Activated CD4-positive, alpha-beta T cell treated with anti-CD3 and anti-CD28 coated beads, Interleukin-2, amount 10 ng/mL, durations not matched to agents 24 days and 14 days (primary cell): ENCODE results near the gene NCAPD3. TPM values are rescaled to one million over a fixed set of nuclear protein-coding genes. Genes with fewer than 3 reads are reported as not detected.

Experiments used
- DNase-seq: peaks from one replicate; pipeline ENCODE4 v3.0.0; 2022
- H3K27ac Mint-ChIP-seq: one replicate; pipeline ENCODE4 v1.8.0; 2022; ENCODE audit warnings: mild to moderate bottlenecking, mixed read lengths
- H3K27me3 Mint-ChIP-seq: one replicate; pipeline ENCODE4 v1.8.0; 2022; ENCODE audit warnings: mixed read lengths
- H3K36me3 Mint-ChIP-seq: one replicate; pipeline ENCODE4 v1.8.0; 2022; ENCODE audit warnings: low read depth, mild to moderate bottlenecking, mixed read lengths
- H3K4me1 Mint-ChIP-seq: one replicate; pipeline ENCODE4 v1.8.0; 2021; ENCODE audit warnings: mixed read lengths
- H3K4me3 Mint-ChIP-seq: one replicate; pipeline ENCODE4 v1.8.0; 2022; ENCODE audit warnings: mild to moderate bottlenecking, moderate library complexity, mixed read lengths
- H3K9me3 Mint-ChIP-seq: one replicate; pipeline ENCODE4 v1.8.0; 2021; ENCODE audit warnings: mixed read lengths
- intact Hi-C: fragments of 100-400 bp; cut with micrococcal nuclease; formaldehyde crosslinking; loops from one replicate; pipeline ENCODE4 v1.15.1; 2023
- total RNA-seq: library from RNA; stranded (reverse); gene quantifications from 2 replicates; pipeline ENCODE4 v1.2.3, GENCODE V29; 2022

The NCAPD3 gene
- total RNA-seq, 1 donor from 2014 or later = 111 TPM

- intact Hi-C loops = no loop called here
- no peak for DNase-seq
- Mint-ChIP-seq H3K4me1 (peaks cover 3% of the 10 kb centered on the region), H3K27me3 (no peaks in the 10 kb centered on the region), H3K9me3 (no peaks in the 10 kb centered on the region), H3K36me3 (peaks cover 54% of the 10 kb centered on the region), H3K27ac (no peak overlapping the region), H3K4me3 (no peak overlapping the region)
Observed at GRCh38 chr11:134153147-134153905, 70.4 kb downstream of the NCAPD3 start.

- Mint-ChIP-seq H3K27me3 (no peaks in the 10 kb centered on the region), H3K27ac (no peak overlapping the region), H3K36me3 (peaks cover 49% of the 10 kb centered on the region), H3K4me3 (no peak overlapping the region), H3K9me3 (no peaks in the 10 kb centered on the region), H3K4me1 (peaks cover 3% of the 10 kb centered on the region)
- intact Hi-C loops = no loop called here
- DNase-seq = no peak
Observed at GRCh38 chr11:134152696-134153095, 71.1 kb downstream of the NCAPD3 start.

GRCh38 chr11:134151083-134151747 lies 72.6 kb downstream of the NCAPD3 start:
- H3K27ac Mint-ChIP-seq = no peak overlapping the region
- peaks cover 40% of the 10 kb centered on the region for H3K36me3 Mint-ChIP-seq

GRCh38 chr11:134150195-134150903 lies 73.4 kb downstream of the NCAPD3 start:
- Mint-ChIP-seq H3K4me3 (no peak overlapping the region), H3K36me3 (peaks cover 31% of the 10 kb centered on the region), H3K9me3 (no peaks in the 10 kb centered on the region), H3K27ac (no peak overlapping the region), H3K4me1 (peaks cover 3% of the 10 kb centered on the region), H3K27me3 (no peaks in the 10 kb centered on the region)
- intact Hi-C loops = no loop called here
- no peak for DNase-seq

More at GRCh38 chr11:134151083-134151747, 72.6 kb downstream of the NCAPD3 start:
- Mint-ChIP-seq H3K4me1 (peaks cover 3% of the 10 kb centered on the region), H3K9me3 (no peaks in the 10 kb centered on the region), H3K27me3 (no peaks in the 10 kb centered on the region), H3K4me3 (no peak overlapping the region)
- intact Hi-C loops = no loop called here
- DNase-seq = no peak

GRCh38 chr11:134149371-134149770 lies 74.4 kb downstream of the NCAPD3 start:
- Mint-ChIP-seq H3K4me1 (peaks cover 6% of the 10 kb centered on the region), H3K27me3 (no peaks in the 10 kb centered on the region), H3K9me3 (no peaks in the 10 kb centered on the region), H3K4me3 (no peak overlapping the region), H3K36me3 (peaks cover 32% of the 10 kb centered on the region), H3K27ac (no peak overlapping the region)
- intact Hi-C loops = no loop called here
- no peak for DNase-seq

GRCh38 chr11:134146598-134146997 lies 77.2 kb downstream of the NCAPD3 start:
- intact Hi-C loops = no loop called here
- no peaks in the 10 kb centered on the region for H3K27me3 Mint-ChIP-seq
- H3K27ac Mint-ChIP-seq = no peak overlapping the region
- no peak for DNase-seq
- peaks cover 25% of the 10 kb centered on the region for H3K36me3 Mint-ChIP-seq
- H3K4me1 Mint-ChIP-seq = peaks cover 15% of the 10 kb centered on the region
- H3K4me3 Mint-ChIP-seq = no peak overlapping the region
- H3K9me3 Mint-ChIP-seq = no peaks in the 10 kb centered on the region

- intact Hi-C loops = no loop called here
- Mint-ChIP-seq H3K4me1 (peaks cover 12% of the 10 kb centered on the region), H3K27ac (no peak overlapping the region), H3K9me3 (no peaks in the 10 kb centered on the region), H3K4me3 (no peak overlapping the region), H3K27me3 (no peaks in the 10 kb centered on the region), H3K36me3 (peaks cover 16% of the 10 kb centered on the region)
- no peak for DNase-seq
Observed at GRCh38 chr11:134145715-134146114, 78.1 kb downstream of the NCAPD3 start.

GRCh38 chr11:134144744-134145143 lies 79.0 kb downstream of the NCAPD3 start:
- Mint-ChIP-seq H3K27ac (no peak overlapping the region), H3K9me3 (no peaks in the 10 kb centered on the region), H3K27me3 (no peaks in the 10 kb centered on the region), H3K36me3 (peaks cover 15% of the 10 kb centered on the region), H3K4me1 (peaks cover 12% of the 10 kb centered on the region), H3K4me3 (no peak overlapping the region)
- intact Hi-C loops = no loop called here
- DNase-seq = no peak

GRCh38 chr11:134143801-134144200 lies 80.0 kb downstream of the NCAPD3 start:
- no peak overlapping the region for H3K27ac Mint-ChIP-seq
- DNase-seq = no peak
- H3K4me1 Mint-ChIP-seq = peaks cover 17% of the 10 kb centered on the region
- H3K36me3 Mint-ChIP-seq = peaks cover 9% of the 10 kb centered on the region
- intact Hi-C loops = no loop called here
- H3K9me3 Mint-ChIP-seq = no peaks in the 10 kb centered on the region
- H3K27me3 Mint-ChIP-seq = no peaks in the 10 kb centered on the region
- no peak overlapping the region for H3K4me3 Mint-ChIP-seq

- H3K4me1 Mint-ChIP-seq = peaks cover 17% of the 10 kb centered on the region
Observed at GRCh38 chr11:134142536-134142935, 81.2 kb downstream of the NCAPD3 start.

GRCh38 chr11:134140961-134141490 lies 82.7 kb downstream of the NCAPD3 start:
- Mint-ChIP-seq H3K36me3 (peaks cover 9% of the 10 kb centered on the region), H3K4me1 (peaks cover 17% of the 10 kb centered on the region), H3K9me3 (no peaks in the 10 kb centered on the region), H3K27me3 (no peaks in the 10 kb centered on the region), H3K4me3 (no peak overlapping the region), H3K27ac (no peak overlapping the region)
- DNase-seq = no peak
- intact Hi-C loops = no loop called here

More at GRCh38 chr11:134142536-134142935, 81.2 kb downstream of the NCAPD3 start:
- Mint-ChIP-seq H3K27me3 (no peaks in the 10 kb centered on the region), H3K9me3 (no peaks in the 10 kb centered on the region), H3K4me3 (no peak overlapping the region), H3K27ac (no peak overlapping the region), H3K36me3 (peaks cover 9% of the 10 kb centered on the region)
- intact Hi-C loops = no loop called here
- no peak for DNase-seq

- Mint-ChIP-seq H3K27me3 (no peaks in the 10 kb centered on the region), H3K4me1 (peaks cover 16% of the 10 kb centered on the region), H3K36me3 (peaks cover 7% of the 10 kb centered on the region), H3K9me3 (no peaks in the 10 kb centered on the region), H3K4me3 (no peak overlapping the region), H3K27ac (no peak overlapping the region)
- peak; percentile 84 for DNase-seq
- intact Hi-C loops = loop anchor here (1.0 kb wide), 2 partner anchors 90 to 213 kb away; no protein-coding TSS in a partner anchor
Observed at GRCh38 chr11:134139873-134140331, 83.9 kb downstream of the NCAPD3 start.

GRCh38 chr11:134139303-134139872 lies 84.4 kb downstream of the NCAPD3 start:
- Mint-ChIP-seq H3K4me3 (no peak overlapping the region), H3K27me3 (peaks cover 2% of the 10 kb centered on the region), H3K27ac (no peak overlapping the region), H3K9me3 (no peaks in the 10 kb centered on the region), H3K4me1 (peaks cover 14% of the 10 kb centered on the region), H3K36me3 (peaks cover 3% of the 10 kb centered on the region)
- no peak for DNase-seq
- intact Hi-C loops = loop anchor here (1.0 kb wide), 2 partner anchors 89 to 212 kb away; no protein-coding TSS in a partner anchor
